Keratinocyte (primary cell): ENCODE measurements around the gene FRZB.

Experiments used
- EZH2 ChIP-seq: IDR thresholded peaks from one replicate; pipeline ENCODE4 v1.6.1; 2012; ENCODE audit warnings: inconsistent platforms, mild to moderate bottlenecking, low read length, moderate library complexity
- TF ChIP-seq, protein P1 (sequence below), 3 experiments: IDR thresholded peaks in 1 of 3; conservative IDR thresholded peaks in 1 of 3; optimal IDR thresholded peaks in 1 of 3; 2 replicates in 2 of 3; 3 replicates in 1 of 3; pipeline versions ENCODE3 to v1.5.1; 2011; ENCODE audit warnings: low read length in 3 of 3, mild to moderate bottlenecking in 3 of 3, moderate library complexity in 2 of 3, control low read depth in 1 of 3, inconsistent platforms in 1 of 3; ENCODE audit not compliant: insufficient read depth in 2 of 3; ENCODE audit errors: extremely low read depth in 1 of 3

DNA sequence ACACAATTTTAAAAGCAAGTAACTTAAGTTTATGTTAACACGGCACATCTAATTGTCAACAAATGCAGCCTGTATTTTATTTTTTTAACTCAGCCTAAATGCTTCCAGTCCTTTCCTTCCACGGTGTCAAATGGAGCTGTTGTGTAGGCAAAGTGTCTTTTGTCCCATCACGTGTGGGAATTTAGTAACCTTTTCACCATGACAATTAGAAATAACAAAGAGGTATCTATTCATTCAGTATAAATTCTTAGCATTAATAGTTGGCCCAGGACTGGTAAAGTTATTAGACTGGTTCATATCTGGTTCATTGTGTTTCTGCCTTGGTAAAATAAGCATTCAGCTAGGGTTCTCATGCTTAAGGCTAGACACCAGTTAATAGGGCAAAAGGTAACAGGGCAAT lies 47.9 kb downstream of the FRZB start:
- TF ChIP-seq, protein P1, sequence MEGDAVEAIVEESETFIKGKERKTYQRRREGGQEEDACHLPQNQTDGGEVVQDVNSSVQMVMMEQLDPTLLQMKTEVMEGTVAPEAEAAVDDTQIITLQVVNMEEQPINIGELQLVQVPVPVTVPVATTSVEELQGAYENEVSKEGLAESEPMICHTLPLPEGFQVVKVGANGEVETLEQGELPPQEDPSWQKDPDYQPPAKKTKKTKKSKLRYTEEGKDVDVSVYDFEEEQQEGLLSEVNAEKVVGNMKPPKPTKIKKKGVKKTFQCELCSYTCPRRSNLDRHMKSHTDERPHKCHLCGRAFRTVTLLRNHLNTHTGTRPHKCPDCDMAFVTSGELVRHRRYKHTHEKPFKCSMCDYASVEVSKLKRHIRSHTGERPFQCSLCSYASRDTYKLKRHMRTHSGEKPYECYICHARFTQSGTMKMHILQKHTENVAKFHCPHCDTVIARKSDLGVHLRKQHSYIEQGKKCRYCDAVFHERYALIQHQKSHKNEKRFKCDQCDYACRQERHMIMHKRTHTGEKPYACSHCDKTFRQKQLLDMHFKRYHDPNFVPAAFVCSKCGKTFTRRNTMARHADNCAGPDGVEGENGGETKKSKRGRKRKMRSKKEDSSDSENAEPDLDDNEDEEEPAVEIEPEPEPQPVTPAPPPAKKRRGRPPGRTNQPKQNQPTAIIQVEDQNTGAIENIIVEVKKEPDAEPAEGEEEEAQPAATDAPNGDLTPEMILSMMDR (optimal IDR thresholded peaks at IDR 0.05 in 1 of 3, IDR thresholded peaks at IDR 0.05 in 1 of 3, conservative IDR thresholded peaks at IDR 0.05 in 1 of 3; ENCODE audit: extremely low read depth in 1 of 3, insufficient read depth in 2 of 3, low read length in 3 of 3) = no peak
- no peak for TF ChIP-seq EZH2
